ENCODE results near the gene BMP2.

The BMP2 gene

GRCh38 chr20:6768228-6769140 is 998 bp downstream of the BMP2 start:
- peak; percentile 42 for DNase-seq (ENCODE audit: low spot score)

- peak; percentile 30 for DNase-seq (ENCODE audit: low spot score)
These were observed 2.7 kb downstream of the BMP2 start for GRCh38 chr20:6769903-6770785.

DNA sequence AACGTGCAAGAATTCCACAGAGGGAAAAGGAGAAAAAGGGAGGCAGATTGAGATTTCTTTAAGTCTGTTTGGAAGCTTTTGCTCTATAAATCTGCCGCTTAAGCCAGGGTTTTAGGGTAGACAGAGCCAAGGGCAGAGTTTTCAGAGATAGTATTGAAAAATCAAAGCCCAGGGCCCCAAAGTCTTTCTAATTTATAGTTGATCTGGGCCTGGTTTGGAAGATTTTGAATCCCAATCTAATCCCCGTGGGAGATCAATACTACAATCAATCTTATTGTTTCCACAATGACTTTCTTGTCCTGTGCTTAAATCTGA is 3.3 kb downstream of the BMP2 start:
- DNase-seq (ENCODE audit: low spot score) = no peak

DNA sequence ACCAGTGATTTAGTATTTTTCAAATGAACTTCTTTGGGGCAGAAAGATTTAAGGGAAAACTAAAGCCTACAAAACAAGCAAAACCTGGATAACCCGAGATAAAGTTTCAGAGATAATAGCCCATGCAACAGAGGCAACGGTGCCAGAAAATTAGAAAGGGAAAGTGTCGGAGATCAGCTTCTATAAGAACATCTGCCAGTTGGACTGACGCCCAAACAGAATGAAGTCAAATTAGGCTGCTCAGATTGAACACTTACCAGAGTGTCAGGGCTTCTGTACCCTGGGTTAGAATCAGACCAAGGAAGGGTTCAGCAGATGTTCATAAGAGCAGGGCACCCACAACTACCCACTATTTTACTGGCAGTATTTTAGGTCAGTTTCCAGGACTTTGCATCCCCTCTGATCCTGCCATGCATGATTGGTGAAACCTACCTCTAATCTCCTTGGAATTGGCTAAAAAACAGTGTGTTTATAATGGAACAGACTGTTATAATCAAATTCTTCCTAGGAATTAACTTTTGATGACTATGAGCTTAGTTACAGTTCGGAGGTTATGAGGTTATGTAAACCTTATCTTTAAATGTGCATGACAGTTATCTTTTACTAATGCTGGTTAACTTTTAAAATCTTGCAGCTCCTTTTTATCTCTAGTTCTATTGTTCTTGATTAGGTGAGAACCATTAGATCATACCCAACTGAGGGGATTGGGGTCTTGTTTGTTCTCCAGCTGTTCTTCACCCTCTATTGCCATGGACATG is 13.1 kb downstream of the BMP2 start:
- DNase-seq (ENCODE audit: low spot score) = peak; percentile 42

- no peak for DNase-seq (ENCODE audit: low spot score)
These were observed 16.3 kb downstream of the BMP2 start for GRCh38 chr20:6783752-6784151.

DNA sequence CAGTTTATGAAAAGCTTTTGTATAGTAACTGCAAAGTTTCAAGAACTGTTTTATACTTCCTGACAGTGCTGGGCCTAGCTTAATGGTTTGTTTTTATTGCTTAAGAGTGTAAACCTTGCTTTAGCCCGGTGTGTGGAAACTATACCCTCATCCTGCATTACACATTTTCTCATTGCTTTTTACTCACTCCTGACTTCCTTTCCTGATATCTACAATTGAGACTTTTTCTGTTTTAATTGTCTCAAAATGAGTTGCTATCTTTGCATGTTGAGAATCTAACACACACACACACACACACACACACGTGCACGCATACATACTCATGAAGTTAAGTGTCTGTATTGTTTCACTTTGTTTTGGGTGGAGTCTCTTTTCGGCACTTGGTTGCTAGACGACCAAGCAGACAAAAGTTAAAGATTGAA is 16.7 kb downstream of the BMP2 start:
- no peak for DNase-seq (ENCODE audit: low spot score)

GRCh38 chr20:6784767-6785166 is 17.3 kb downstream of the BMP2 start:
- DNase-seq (ENCODE audit: low spot score) = no peak

GRCh38 chr20:6786548-6786947 is 19.1 kb downstream of the BMP2 start:
- no peak for DNase-seq (ENCODE audit: low spot score)

DNA sequence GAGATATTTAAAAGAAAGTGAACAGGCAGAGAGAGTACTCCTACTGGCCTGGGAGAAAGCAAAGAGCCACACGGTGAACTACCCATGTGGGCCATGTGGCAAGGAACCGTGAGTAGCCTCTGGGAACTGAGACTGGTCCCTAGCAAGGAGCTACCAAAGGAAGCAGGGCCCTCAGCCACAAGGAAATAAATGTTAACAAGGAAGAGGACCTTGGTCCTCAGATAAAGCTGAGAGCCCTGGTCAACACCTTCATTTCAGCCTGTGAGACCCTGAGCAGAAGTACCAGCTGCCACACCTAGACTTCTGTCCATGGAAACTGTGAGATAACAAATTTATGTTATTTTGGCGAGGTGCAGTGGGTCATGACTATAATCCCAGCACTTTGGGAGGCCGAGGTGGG is 25.3 kb downstream of the BMP2 start:
- DNase-seq (ENCODE audit: low spot score) = no peak

DNA sequence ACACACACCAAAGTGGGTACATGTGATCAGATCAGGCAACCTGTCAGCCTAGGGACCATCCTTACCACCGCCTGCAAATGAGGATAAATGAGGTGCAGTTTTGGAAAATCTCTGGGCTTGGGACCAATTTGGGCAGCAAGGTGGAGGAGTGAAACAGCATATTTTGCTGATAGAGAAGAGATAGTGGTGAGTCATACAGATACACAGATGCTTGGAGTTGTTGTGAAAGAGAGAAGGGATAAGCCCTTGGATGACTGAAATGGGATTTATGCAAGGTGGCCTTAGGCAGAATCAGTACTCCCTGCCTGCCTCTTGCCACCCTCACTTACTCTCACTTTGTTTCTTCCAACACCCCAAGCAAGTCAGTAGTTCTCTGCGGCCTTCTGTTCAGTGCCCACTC is 34.7 kb downstream of the BMP2 start:
- DNase-seq (ENCODE audit: low spot score) = no peak

DNA sequence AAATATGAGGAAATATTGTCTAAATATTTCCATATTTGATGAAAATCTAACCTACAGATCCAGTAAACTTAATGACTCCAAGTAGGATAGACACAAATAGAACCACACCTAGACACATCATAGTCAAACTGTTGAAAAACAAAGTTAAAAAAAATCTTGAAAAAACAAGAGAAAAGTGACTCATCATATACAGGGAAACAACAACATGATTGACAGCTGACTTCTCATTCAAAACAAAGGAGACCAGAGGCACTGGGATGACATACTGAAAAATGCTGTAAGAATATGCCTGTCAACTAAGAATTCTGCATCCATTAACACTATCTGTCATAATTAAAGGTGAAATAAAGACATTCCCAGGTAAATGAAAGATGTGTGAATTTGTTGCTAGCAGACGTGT is 38.8 kb downstream of the BMP2 start:
- DNase-seq (ENCODE audit: low spot score) = no peak

GRCh38 chr20:6811262-6812035 is 44.0 kb downstream of the BMP2 start:
- no peak for DNase-seq (ENCODE audit: low spot score)

GRCh38 chr20:6812530-6812929 is 45.0 kb downstream of the BMP2 start:
- no peak for DNase-seq (ENCODE audit: low spot score)

GRCh38 chr20:6814945-6815344 is 47.5 kb downstream of the BMP2 start:
- DNase-seq (ENCODE audit: low spot score) = no peak

GRCh38 chr20:6818033-6818808 is 50.7 kb downstream of the BMP2 start:
- no peak for DNase-seq (ENCODE audit: low spot score)

GRCh38 chr20:6819599-6819998 is 52.1 kb downstream of the BMP2 start:
- DNase-seq (ENCODE audit: low spot score) = peak; percentile 46

- DNase-seq (ENCODE audit: low spot score) = no peak
These were observed 56.9 kb downstream of the BMP2 start for GRCh38 chr20:6824401-6824800.

GRCh38 chr20:6827472-6827871 is 60.0 kb downstream of the BMP2 start:
- no peak for DNase-seq (ENCODE audit: low spot score)

- peak; percentile 64 for DNase-seq (ENCODE audit: low spot score)
These were observed 61.4 kb downstream of the BMP2 start for GRCh38 chr20:6828794-6829423.

GRCh38 chr20:6829510-6830116 is 62.1 kb downstream of the BMP2 start:
- no peak for DNase-seq (ENCODE audit: low spot score)

Measured in D341Med (cell line).